HepG2 (cell line): ENCODE measurements around the gene SMTNL2. TPM values are rescaled to one million over a fixed set of nuclear protein-coding genes. Genes with fewer than 3 reads are reported as not detected.

Source experiments
- CBX1 ChIP-seq: IDR thresholded peaks from one replicate; pipeline ENCODE4 v1.6.1; 2016; ENCODE audit warnings: antibody characterized with exemption, low read depth
- DMAP1 ChIP-seq: IDR thresholded peaks from 2 replicates; pipeline ENCODE4 v1.6.1; 2016
- DPF2 ChIP-seq: sonication (generic); formaldehyde crosslinking; IDR thresholded peaks from 2 replicates; pipeline ENCODE4 v1.4.0; 2020; ENCODE audit warnings: mild to moderate bottlenecking, low read depth, missing genetic modification reagents, borderline replicate concordance
- FOXO1 ChIP-seq: sonication (generic); formaldehyde crosslinking; IDR thresholded peaks from 2 replicates; pipeline ENCODE4 v1.4.0; 2020; ENCODE audit warnings: missing genetic modification reagents
- GPN1 ChIP-seq: sonication (generic); formaldehyde crosslinking; IDR thresholded peaks from 2 replicates; pipeline ENCODE4 v1.5.1; 2020; ENCODE audit warnings: missing genetic modification reagents, borderline replicate concordance
- HMG20B ChIP-seq: conservative IDR thresholded peaks from 2 replicates; pipeline ENCODE4 v1.6.1; 2016; ENCODE audit warnings: missing genetic modification reagents, missing compliant biosample characterization
- HNRNPUL1 ChIP-seq: fragments of 200-400 bp; formaldehyde crosslinking; IDR thresholded peaks from 2 replicates; pipeline ENCODE4 v1.6.1; 2017; ENCODE audit warnings: low read depth, mild to moderate bottlenecking, low read length, moderate library complexity
- HOXA7 ChIP-seq: sonication (generic); formaldehyde crosslinking; IDR thresholded peaks from 2 replicates; pipeline ENCODE4 v1.8.1; 2022; ENCODE audit warnings: mild to moderate bottlenecking, missing genetic modification reagents, moderate library complexity
- PHF8 ChIP-seq: sonication (generic); formaldehyde crosslinking; IDR thresholded peaks from 2 replicates; pipeline ENCODE4 v1.5.0; 2020; ENCODE audit warnings: missing genetic modification reagents
- ZMYM3 ChIP-seq: sonication (generic); formaldehyde crosslinking; IDR thresholded peaks from 2 replicates; pipeline ENCODE4 v1.5.1; 2020; ENCODE audit warnings: mild to moderate bottlenecking, missing genetic modification reagents
- ZNF124 ChIP-seq: sonication (generic); formaldehyde crosslinking; IDR thresholded peaks from 2 replicates; pipeline ENCODE4 v1.4.0; 2020; ENCODE audit warnings: missing genetic modification reagents
- ZNF589 ChIP-seq: sonication (generic); formaldehyde crosslinking; conservative IDR thresholded peaks from 2 replicates; pipeline ENCODE4 v1.8.0; 2022; ENCODE audit warnings: mild to moderate bottlenecking, moderate library complexity, missing genetic modification reagents
- polyA plus RNA-seq, 8 experiments: library from polyadenylated mRNA; depleted of rRNA in 3 of 8; stranded (reverse) in 7 of 8; unstranded in 1 of 8; fragments of >200 nt; fragmentation: Illumina TruSeq in 4 of 8; extraction: Trizol in 4 of 8; gene quantifications; 2 replicates each; pipeline versions ENCODE4 v1.2.1 to v1.2.3, GENCODE V29; 2011 to 2016; ENCODE audit warnings: low read depth in 4 of 8, missing spikeins in 1 of 8, mixed read lengths in 1 of 8; ENCODE audit not compliant: insufficient read depth in 1 of 8
- total RNA-seq, 5 experiments: library from RNA; depleted of rRNA; stranded (reverse); fragments of >200 nt; fragmentation: Illumina TruSeq; extraction: Trizol; gene quantifications; 2 replicates each; pipeline ENCODE4 v1.2.3, GENCODE V29; 2016; ENCODE audit warnings: low read depth in 1 of 5
- TF ChIP-seq, protein P1 (sequence below): fragments of 450-650 bp; IDR thresholded peaks from 2 replicates; pipeline ENCODE4 v1.6.1; 2017; ENCODE audit warnings: mild to moderate bottlenecking
- TF ChIP-seq, protein P2 (sequence below): sonication (generic); formaldehyde crosslinking; IDR thresholded peaks from 2 replicates; pipeline ENCODE4 v1.4.0; 2020; ENCODE audit warnings: missing genetic modification reagents
- TF ChIP-seq, protein P3 (sequence below): sonication (generic); formaldehyde crosslinking; IDR thresholded peaks from 2 replicates; pipeline ENCODE4 v1.5.1; 2020; ENCODE audit warnings: mild to moderate bottlenecking, missing genetic modification reagents, borderline replicate concordance
- TF ChIP-seq, protein P4 (sequence below): sonication (generic); formaldehyde crosslinking; IDR thresholded peaks from 2 replicates; pipeline ENCODE4 v1.4.0; 2020; ENCODE audit warnings: mild to moderate bottlenecking, missing genetic modification reagents

SMTNL2 gene
- total and polyA plus RNA-seq, 2 of the 13 experiments (the other 11 are each of a cell fraction or from before 2014, with no cell fraction given) = 0.41 to 5.1 TPM

DNA sequence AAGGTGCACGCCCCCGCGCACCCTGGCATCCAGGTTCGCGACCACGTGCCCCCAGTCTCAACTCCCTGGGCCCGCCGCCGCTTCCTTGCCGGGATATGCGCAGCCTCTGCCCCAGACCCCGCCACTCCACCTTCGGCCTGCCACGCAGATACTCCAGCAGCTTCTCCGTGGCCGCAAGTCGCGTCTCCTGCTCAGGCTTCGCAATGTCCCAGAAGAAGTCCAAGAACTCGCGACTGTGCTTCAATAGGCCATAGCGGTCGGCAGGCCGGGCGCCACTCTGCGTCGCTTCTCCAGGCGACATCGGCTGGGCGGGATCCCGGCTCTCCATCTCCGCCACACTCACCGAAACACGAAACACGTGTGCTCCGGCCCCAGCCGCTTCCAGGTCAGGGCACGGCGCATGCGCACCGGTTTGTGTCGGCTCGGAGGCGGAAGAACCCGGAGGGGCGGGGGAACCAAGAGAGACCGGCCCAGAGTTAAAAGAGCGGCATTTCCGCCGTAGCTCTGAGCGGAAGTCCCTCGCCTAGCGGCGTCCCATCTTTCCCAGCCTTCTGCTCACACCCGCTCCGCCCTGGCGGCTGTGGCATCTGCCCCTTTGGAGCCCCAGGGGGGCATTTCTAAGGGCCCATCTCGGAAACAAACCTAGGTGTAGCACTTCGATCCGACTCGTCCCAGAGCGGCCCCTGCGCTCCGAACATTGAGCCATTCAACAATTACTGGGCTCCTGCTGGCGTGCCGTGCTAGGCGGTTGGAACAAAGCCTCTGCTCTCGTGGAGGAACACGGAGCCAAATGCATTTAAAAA, 29.1 kb upstream of the SMTNL2 start, which contains the start of gene MYBBP1A (continued):
- TF ChIP-seq, protein P1, sequence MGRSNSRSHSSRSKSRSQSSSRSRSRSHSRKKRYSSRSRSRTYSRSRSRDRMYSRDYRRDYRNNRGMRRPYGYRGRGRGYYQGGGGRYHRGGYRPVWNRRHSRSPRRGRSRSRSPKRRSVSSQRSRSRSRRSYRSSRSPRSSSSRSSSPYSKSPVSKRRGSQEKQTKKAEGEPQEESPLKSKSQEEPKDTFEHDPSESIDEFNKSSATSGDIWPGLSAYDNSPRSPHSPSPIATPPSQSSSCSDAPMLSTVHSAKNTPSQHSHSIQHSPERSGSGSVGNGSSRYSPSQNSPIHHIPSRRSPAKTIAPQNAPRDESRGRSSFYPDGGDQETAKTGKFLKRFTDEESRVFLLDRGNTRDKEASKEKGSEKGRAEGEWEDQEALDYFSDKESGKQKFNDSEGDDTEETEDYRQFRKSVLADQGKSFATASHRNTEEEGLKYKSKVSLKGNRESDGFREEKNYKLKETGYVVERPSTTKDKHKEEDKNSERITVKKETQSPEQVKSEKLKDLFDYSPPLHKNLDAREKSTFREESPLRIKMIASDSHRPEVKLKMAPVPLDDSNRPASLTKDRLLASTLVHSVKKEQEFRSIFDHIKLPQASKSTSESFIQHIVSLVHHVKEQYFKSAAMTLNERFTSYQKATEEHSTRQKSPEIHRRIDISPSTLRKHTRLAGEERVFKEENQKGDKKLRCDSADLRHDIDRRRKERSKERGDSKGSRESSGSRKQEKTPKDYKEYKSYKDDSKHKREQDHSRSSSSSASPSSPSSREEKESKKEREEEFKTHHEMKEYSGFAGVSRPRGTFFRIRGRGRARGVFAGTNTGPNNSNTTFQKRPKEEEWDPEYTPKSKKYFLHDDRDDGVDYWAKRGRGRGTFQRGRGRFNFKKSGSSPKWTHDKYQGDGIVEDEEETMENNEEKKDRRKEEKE = no peak
- TF ChIP-seq GPN1 (CRISPR knock-in tag) (no peak), HMG20B (CRISPR knock-in tag) (no peak), HNRNPUL1 (no peak), DPF2 (no peak), DMAP1 (CRISPR knock-in tag) (peak; percentile 96), HOXA7 (no peak), ZNF589 (CRISPR knock-in tag) (no peak), FOXO1 (CRISPR knock-in tag) (0 out of 2 replicates have a peak, but pooled peaks have one; percentile 11), CBX1 (no peak), ZMYM3 (no peak; the same call in none of the 2 replicates), ZNF124 (CRISPR knock-in tag) (peak; percentile 85), PHF8 (peak; percentile 88)
- TF ChIP-seq, protein P2, sequence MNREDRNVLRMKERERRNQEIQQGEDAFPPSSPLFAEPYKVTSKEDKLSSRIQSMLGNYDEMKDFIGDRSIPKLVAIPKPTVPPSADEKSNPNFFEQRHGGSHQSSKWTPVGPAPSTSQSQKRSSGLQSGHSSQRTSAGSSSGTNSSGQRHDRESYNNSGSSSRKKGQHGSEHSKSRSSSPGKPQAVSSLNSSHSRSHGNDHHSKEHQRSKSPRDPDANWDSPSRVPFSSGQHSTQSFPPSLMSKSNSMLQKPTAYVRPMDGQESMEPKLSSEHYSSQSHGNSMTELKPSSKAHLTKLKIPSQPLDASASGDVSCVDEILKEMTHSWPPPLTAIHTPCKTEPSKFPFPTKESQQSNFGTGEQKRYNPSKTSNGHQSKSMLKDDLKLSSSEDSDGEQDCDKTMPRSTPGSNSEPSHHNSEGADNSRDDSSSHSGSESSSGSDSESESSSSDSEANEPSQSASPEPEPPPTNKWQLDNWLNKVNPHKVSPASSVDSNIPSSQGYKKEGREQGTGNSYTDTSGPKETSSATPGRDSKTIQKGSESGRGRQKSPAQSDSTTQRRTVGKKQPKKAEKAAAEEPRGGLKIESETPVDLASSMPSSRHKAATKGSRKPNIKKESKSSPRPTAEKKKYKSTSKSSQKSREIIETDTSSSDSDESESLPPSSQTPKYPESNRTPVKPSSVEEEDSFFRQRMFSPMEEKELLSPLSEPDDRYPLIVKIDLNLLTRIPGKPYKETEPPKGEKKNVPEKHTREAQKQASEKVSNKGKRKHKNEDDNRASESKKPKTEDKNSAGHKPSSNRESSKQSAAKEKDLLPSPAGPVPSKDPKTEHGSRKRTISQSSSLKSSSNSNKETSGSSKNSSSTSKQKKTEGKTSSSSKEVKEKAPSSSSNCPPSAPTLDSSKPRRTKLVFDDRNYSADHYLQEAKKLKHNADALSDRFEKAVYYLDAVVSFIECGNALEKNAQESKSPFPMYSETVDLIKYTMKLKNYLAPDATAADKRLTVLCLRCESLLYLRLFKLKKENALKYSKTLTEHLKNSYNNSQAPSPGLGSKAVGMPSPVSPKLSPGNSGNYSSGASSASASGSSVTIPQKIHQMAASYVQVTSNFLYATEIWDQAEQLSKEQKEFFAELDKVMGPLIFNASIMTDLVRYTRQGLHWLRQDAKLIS (CRISPR knock-in tag) = no peak
- TF ChIP-seq, protein P3, sequence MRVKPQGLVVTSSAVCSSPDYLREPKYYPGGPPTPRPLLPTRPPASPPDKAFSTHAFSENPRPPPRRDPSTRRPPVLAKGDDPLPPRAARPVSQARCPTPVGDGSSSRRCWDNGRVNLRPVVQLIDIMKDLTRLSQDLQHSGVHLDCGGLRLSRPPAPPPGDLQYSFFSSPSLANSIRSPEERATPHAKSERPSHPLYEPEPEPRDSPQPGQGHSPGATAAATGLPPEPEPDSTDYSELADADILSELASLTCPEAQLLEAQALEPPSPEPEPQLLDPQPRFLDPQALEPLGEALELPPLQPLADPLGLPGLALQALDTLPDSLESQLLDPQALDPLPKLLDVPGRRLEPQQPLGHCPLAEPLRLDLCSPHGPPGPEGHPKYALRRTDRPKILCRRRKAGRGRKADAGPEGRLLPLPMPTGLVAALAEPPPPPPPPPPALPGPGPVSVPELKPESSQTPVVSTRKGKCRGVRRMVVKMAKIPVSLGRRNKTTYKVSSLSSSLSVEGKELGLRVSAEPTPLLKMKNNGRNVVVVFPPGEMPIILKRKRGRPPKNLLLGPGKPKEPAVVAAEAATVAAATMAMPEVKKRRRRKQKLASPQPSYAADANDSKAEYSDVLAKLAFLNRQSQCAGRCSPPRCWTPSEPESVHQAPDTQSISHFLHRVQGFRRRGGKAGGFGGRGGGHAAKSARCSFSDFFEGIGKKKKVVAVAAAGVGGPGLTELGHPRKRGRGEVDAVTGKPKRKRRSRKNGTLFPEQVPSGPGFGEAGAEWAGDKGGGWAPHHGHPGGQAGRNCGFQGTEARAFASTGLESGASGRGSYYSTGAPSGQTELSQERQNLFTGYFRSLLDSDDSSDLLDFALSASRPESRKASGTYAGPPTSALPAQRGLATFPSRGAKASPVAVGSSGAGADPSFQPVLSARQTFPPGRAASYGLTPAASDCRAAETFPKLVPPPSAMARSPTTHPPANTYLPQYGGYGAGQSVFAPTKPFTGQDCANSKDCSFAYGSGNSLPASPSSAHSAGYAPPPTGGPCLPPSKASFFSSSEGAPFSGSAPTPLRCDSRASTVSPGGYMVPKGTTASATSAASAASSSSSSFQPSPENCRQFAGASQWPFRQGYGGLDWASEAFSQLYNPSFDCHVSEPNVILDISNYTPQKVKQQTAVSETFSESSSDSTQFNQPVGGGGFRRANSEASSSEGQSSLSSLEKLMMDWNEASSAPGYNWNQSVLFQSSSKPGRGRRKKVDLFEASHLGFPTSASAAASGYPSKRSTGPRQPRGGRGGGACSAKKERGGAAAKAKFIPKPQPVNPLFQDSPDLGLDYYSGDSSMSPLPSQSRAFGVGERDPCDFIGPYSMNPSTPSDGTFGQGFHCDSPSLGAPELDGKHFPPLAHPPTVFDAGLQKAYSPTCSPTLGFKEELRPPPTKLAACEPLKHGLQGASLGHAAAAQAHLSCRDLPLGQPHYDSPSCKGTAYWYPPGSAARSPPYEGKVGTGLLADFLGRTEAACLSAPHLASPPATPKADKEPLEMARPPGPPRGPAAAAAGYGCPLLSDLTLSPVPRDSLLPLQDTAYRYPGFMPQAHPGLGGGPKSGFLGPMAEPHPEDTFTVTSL (CRISPR knock-in tag) = peak; percentile 14
- TF ChIP-seq, protein P4, sequence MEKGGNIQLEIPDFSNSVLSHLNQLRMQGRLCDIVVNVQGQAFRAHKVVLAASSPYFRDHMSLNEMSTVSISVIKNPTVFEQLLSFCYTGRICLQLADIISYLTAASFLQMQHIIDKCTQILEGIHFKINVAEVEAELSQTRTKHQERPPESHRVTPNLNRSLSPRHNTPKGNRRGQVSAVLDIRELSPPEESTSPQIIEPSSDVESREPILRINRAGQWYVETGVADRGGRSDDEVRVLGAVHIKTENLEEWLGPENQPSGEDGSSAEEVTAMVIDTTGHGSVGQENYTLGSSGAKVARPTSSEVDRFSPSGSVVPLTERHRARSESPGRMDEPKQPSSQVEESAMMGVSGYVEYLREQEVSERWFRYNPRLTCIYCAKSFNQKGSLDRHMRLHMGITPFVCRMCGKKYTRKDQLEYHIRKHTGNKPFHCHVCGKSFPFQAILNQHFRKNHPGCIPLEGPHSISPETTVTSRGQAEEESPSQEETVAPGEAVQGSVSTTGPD (CRISPR knock-in tag) = peak; percentile 53; the same call in 1 of the 2 replicates
